GM12878 (cell line): ENCODE measurements around the gene PLA2G2C.

Source experiments
- CBX5 ChIP-seq: sonication (generic); IDR thresholded peaks from 2 replicates; pipeline ENCODE4 v1.6.1; 2016; ENCODE audit warnings: low read depth, moderate library complexity, mild to moderate bottlenecking, inconsistent platforms
- POLR2A ChIP-seq: IDR thresholded peaks from 2 replicates; pipeline ENCODE4 v1.6.1; 2011; ENCODE audit warnings: low read depth, mild to moderate bottlenecking, low read length
- POLR2AphosphoS2 ChIP-seq: IDR thresholded peaks from 2 replicates; pipeline ENCODE4 v1.6.1; 2011; ENCODE audit warnings: low read depth, mild to moderate bottlenecking, low read length, improper control_type of control experiment, moderate library complexity
- SREBF2 ChIP-seq: IDR thresholded peaks from 2 replicates; pipeline ENCODE4 v1.6.1; 2012; ENCODE audit warnings: mild to moderate bottlenecking, low read length
- TARDBP ChIP-seq: IDR thresholded peaks from 2 replicates; pipeline ENCODE4 v1.6.1; 2016; ENCODE audit warnings: borderline replicate concordance

DNA sequence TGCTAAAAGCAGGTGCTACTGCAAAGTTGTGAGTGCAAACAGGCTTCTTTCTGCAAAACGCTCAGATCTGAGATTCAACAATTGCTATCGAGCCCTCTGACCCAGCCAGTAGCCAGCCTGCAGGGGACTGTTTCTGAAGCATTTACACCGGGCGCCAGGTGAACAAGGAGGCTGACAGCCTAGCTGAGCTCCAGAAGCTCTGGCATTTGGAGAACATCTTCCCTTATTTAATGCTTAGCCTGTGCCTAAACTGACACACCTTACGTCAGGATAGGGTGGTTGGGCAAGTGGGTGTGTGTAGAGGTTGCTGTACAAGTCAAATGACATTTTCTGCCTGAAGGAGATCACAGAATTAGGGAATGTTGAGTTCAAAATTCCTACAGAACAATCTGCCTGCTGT lies 15.8 kb upstream of the PLA2G2C start:
- no peak for TF ChIP-seq CBX5
- TF ChIP-seq TARDBP, result no peak
- no peak for TF ChIP-seq SREBF2
- TF ChIP-seq POLR2AphosphoS2, result no peak
- no peak for TF ChIP-seq POLR2A
